GM13977 (cell line): ENCODE data around the gene ENSA.
"Not testable (repeated sequence)": the region's sequence is repeated elsewhere in the genome, so short reads cannot be mapped to it uniquely, and the experiment has no call there.

Source experiments
- DNase-seq: peaks from one replicate; pipeline ENCODE4 v3.0.0; 2012; ENCODE audit warnings: low spot score
- in situ Hi-C: fragments of 300-500 bp; cut with MboI; formaldehyde crosslinking; loops from one replicate; pipeline ENCODE4 v1.12.0; 2022; ENCODE audit warnings: low sequenced_read_pairs, low pct_unique_long_range_greater_than_20kb, mixed read lengths, inconsistent platforms; ENCODE audit not compliant: unreplicated experiment
- TF ChIP-seq, protein P1 (sequence below): IDR thresholded peaks from 2 replicates; pipeline ENCODE4 v1.5.1; 2012; ENCODE audit warnings: mild to moderate bottlenecking, control low read depth; ENCODE audit not compliant: insufficient read depth; ENCODE audit errors: extremely low read depth, missing control alignments

ENSA gene

DNA sequence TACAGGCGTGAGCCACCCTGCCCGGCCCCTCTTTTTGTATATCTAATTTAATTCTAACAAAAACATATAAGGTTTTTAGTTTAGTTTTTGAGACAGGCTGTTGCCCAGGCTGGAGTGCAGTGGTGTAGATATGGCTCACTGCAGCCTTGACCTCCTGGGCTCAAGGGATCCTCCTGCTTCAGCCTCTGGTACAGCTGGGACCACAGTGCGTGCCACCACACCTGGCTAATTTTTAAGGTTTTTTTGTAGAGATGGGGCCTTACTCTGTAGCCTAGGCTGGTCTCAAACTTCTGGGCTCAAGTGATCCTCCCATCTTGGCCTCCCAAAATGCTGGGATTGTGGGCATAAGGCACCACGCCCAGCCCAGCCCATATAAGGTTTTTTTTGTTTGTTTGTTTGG lies 18.8 kb downstream of the ENSA start:
- TF ChIP-seq, protein P1, sequence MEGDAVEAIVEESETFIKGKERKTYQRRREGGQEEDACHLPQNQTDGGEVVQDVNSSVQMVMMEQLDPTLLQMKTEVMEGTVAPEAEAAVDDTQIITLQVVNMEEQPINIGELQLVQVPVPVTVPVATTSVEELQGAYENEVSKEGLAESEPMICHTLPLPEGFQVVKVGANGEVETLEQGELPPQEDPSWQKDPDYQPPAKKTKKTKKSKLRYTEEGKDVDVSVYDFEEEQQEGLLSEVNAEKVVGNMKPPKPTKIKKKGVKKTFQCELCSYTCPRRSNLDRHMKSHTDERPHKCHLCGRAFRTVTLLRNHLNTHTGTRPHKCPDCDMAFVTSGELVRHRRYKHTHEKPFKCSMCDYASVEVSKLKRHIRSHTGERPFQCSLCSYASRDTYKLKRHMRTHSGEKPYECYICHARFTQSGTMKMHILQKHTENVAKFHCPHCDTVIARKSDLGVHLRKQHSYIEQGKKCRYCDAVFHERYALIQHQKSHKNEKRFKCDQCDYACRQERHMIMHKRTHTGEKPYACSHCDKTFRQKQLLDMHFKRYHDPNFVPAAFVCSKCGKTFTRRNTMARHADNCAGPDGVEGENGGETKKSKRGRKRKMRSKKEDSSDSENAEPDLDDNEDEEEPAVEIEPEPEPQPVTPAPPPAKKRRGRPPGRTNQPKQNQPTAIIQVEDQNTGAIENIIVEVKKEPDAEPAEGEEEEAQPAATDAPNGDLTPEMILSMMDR, result no peak
- in situ Hi-C loops, result loop anchor here (10.0 kb wide), 1 partner anchor 46 kb away; no protein-coding TSS in a partner anchor
- no peak for DNase-seq

DNA sequence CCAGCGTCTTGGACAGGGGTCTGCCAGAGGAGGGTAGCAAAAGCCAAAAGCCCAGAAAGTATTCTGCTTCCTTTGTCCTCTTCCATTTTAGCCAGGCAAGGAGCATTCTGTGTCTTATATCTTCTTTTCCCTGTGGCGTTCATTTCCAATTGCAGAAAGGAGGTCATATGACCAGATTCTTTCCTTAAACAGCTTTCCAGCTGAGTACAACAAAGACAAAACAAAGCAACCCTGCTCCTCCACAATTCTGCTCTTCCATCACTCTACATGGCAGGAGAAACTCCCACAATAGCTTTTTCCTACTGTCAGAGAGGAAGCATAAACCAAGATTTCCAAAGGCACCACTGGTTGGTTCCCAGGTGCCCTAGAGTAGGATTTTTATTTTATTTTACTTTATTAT lies 19.7 kb downstream of the ENSA start:
- DNase-seq, result no peak
- in situ Hi-C loops, result loop anchor here (10.0 kb wide), 1 partner anchor 45 kb away; no protein-coding TSS in a partner anchor
- TF ChIP-seq, protein P1, result no peak

DNA sequence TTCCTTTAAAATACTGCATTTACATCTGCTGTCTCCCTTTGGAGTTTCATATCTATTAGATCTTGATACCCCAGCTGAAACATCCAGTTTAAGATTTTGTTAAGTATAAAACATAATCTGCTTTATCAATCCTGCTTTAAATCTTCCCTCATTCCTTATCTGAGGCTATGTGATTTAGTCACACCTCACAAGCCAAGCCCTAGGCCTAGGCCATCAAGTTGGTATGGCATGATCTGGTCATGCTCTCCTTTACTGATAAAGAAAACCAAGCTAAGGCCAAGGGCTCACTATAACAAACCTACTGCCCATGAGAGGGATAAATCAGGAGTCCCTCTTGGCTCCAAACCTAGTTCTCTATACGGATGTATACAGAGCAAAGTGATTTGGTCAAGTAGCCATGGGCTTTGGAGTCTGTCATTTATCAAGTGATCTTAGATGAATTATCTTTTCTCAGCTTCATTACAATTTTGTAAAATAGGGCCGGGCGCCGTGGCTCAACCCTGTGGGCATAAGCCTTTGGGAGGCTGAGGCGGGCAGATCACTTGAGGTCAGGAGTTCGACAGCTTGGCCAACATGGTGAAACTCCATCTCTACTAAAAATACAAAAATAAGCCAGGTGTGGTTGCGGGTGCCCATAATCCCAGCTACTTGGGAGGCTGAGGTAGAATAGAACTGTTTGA lies 22.8 kb downstream of the ENSA start:
- TF ChIP-seq, protein P1, result no peak
- in situ Hi-C loops, result no loop called here
- no peak for DNase-seq

DNA sequence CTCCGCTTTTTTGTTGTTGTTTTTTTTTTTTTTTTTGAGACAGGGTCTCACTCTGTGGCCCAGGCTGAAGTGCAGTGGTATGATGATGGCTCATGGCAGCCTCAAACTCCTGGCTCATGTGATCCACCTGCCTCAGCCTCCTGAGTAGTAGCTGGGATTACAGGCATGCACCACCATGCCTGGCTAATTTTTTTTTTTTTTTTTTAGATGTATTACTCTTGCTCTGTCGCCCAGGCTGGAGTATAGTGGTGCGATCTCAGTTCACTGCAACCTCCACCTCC lies 24.0 kb downstream of the ENSA start:
- in situ Hi-C loops, DNase-seq: not testable (repeated sequence)

DNA sequence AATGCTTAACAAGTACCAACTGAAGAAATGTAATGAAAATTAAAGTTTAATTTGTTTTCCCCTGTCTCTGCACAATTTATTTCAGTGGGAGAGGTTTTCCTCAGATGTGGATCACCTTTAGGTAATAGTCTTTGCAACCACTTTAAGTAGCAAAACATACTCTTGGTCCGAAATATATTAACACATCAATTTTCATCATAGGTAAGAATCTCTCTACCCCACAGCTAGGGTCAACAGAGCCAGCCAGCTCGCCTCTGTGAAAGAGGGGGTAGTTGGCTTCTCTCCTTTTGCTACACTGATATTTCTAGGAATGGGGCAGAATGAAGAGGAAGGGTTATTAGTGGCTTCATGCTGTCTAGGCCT lies 25.2 kb downstream of the ENSA start:
- in situ Hi-C loops, result no loop called here
- no peak for DNase-seq
- TF ChIP-seq, protein P1, result no peak

DNA sequence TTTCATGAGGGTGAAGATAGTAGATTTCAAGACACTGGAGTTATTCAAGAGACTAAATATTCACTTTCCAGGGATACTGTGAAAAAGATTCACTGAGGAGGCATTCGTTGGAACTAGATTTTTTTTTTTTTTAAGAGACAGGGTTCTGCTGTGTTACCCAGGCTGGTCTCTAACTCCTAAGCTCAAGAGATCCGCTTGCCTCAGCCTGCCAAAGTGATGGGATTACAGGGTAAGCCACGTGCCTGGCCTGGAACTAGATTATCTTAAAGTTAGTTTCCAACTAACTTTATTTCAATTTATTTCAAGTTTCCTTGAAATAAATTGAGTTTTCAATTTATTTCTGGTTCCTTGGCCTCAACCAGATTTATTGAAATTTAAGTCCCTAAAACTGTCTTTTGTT lies 25.7 kb downstream of the ENSA start:
- in situ Hi-C loops, result no loop called here
- DNase-seq, result no peak
- TF ChIP-seq, protein P1, result no peak

DNA sequence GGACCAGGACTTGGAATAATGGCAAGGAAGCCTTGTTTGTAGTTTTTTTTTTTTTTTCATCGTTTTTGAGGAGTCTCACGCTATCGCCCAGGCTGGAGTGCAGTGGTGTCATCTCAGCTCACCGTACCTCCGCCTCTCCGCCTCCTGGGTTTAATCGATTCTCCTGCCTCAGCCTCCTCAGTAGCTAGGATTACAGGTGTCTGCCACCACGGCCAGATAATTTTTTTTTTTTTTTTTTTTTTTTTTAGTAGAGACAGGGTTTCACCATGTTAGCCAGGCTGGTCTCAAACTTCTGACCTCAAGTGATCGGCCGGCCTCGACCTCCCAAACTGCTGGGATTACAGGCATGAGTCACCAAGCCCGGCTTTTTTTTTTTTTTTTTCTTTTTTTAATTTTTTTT lies 27.0 kb downstream of the ENSA start:
- in situ Hi-C loops, DNase-seq: not testable (repeated sequence)

DNA sequence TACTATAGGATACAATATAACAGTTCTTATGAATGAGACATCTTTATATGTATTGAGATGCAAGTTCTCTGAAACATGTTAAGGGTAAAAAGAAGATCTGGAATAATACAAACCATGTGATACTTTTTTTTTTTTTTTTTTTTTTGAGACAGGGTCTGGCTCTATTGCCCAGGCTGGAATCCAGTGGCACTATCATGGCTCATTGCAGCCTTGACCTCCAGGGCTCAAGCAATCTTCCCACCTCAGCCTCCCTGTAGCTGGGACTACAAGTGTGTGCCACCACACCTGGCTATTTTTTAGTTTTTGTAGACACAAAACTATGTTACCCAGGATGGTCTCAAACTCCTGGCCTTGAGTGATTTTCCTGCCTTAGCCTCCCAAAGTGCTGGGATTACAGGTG lies 27.9 kb downstream of the ENSA start:
- in situ Hi-C loops, result no loop called here
- DNase-seq, result no peak
- TF ChIP-seq, protein P1, result no peak

DNA sequence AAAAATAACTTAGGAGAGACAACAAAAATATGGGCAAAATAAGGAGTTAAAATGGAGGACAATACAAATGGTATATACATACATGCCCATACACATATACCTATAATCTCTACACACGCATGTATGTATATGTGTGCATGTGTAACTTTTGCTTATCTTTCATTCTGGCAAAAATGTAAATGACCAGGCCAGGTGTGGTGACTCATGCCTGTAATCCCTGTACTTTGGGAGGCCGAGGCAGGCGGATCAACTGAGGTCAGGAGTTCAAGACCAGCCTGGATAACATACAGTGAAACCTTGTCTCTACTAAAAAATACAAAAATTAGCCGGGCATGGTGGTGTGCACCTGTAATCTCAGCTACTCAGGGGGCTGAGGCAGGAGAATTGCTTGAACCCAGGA lies 31.1 kb downstream of the ENSA start:
- in situ Hi-C loops, DNase-seq: not testable (repeated sequence)
